ENCODE data around the gene RSL24D1. TPM values are rescaled to one million over a fixed set of nuclear protein-coding genes. Genes with fewer than 3 reads are reported as not detected.

RSL24D1 gene
- total and polyA plus RNA-seq, 9 of the 15 experiments (the other 6 are each of a cell fraction or from before 2014, with no cell fraction given): 133 to 324 (median 223) TPM

- TF ChIP-seq ETV6 (IDR thresholded peaks at IDR 0.05; ENCODE audit: borderline replicate concordance in 1 of 2, low read depth in 2 of 2, low read length in 1 of 2): peak; percentile 59 to 82; a peak in 2 of 4 replicates
- TF ChIP-seq ETV6 (CRISPR knock-in tag; IDR thresholded peaks at IDR 0.05; ENCODE audit: borderline replicate concordance): no peak
- peak; percentile 62 for TF ChIP-seq ELF2 (CRISPR knock-in tag; IDR thresholded peaks at IDR 0.05)
- 0 out of 2 replicates have a peak, but pooled peaks have one; percentile 31 for TF ChIP-seq CC2D1A (IDR thresholded peaks at IDR 0.05)
- peak; percentile 36; the same call in 1 of the 2 replicates for TF ChIP-seq SMARCA5 (IDR thresholded peaks at IDR 0.05)
- TF ChIP-seq CREB3L1 (IDR thresholded peaks at IDR 0.05; ENCODE audit: borderline replicate concordance, low read depth): peak; percentile 67; the same call in 1 of the 2 replicates
- no peak for TF ChIP-seq ZBTB34 (CRISPR knock-in tag; IDR thresholded peaks at IDR 0.05)
- no peak for TF ChIP-seq BRF2 (IDR thresholded peaks at IDR 0.05; ENCODE audit: borderline replicate concordance, insufficient read depth, insufficient read length)
- TF ChIP-seq TBL1XR1 (IDR thresholded peaks at IDR 0.05; ENCODE audit: low read length in 2 of 2): peak in 1 of 2 experiments; percentile 62; a peak in 1 of 4 replicates
- TF ChIP-seq NKRF (IDR thresholded peaks at IDR 0.05; ENCODE audit: borderline replicate concordance): peak; percentile 90
- TF ChIP-seq HNRNPLL (IDR thresholded peaks at IDR 0.05; ENCODE audit: low read depth, low read length, poor library complexity, severe bottlenecking): peak; percentile 85
- TF ChIP-seq ZBTB2 (IDR thresholded peaks at IDR 0.05): peak; percentile 84
- TF ChIP-seq SETDB1 (IDR thresholded peaks at IDR 0.05; ENCODE audit: low read length): peak; percentile 5
- TF ChIP-seq NR4A1 (CRISPR knock-in tag; IDR thresholded peaks at IDR 0.05): no peak
- no peak for TF ChIP-seq NR4A1 (tag; IDR thresholded peaks at IDR 0.05)
- TF ChIP-seq E4F1 (CRISPR knock-in tag; IDR thresholded peaks at IDR 0.05; ENCODE audit: borderline replicate concordance): no peak
Observed at GRCh38 chr15:55196458-55197361, at the start of gene RSL24D1 (continued).

All from K562 (cell line).